HG03439 (cell line): Measurements from ENCODE around the gene ABCB11.
"Not testable (repeated sequence)": the region's sequence is repeated elsewhere in the genome, so short reads cannot be mapped to it uniquely, and the experiment has no call there.

Experiments used
- ATAC-seq: cut with Tn5 transposase; IDR thresholded peaks from one replicate; pipeline ENCODE4 v1.9.1; 2021; ENCODE audit warnings: mild to moderate bottlenecking, moderate library complexity; ENCODE audit not compliant: unreplicated experiment

Gene ABCB11

DNA sequence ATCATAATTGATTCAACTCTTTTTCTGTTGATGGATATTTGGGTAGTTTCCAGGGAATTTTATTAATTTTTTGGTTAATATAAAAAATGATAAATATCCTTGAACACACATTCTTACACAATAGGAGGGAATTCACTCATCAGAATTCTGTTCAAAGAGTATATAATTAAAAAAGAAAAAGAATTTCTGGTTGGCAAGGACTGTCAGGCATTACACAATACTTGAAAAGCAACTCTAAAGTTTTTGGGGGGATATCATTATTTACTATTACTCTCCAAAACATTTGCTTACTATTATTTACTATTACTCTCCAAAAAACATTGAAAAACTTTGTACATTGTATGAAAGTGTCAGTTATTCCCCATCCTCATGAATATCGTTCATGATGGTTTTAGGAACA is 92.1 kb downstream of the ABCB11 start:
- ATAC-seq, result no peak

DNA sequence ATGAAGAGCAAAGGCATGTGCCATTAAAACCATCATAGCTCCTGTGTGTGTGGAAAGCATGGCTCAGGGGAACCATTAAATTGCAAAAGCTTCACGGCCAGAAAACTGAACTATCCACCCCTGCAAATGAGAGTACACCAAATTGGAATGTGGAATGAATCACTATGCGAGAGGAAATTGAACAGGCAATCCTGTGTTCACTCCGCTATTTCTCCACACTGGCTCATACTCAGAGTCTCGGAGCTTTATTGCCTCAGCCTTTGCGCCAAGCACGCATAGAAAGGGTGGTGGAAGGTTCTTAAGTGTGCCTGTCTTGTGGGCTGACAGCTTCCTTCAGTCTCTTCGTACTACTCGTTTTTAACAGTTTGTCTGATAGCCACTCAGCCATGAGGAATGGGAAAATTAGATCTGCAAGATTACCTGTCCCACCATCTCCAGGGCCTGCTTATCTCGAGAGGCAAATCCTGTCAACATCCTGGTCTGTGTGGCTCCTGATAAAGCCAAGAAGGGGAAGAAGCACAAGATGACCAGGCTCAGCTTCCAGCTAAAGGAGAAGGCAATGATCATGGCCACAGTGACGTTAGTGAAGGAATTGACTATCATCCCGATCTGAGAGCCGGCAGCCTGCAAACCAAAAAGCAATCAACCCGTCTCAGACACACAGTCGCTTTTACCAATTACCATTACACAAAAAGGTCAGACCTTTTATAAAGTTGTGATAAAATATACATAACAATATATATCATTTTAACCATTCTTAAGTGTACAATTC is 95.1 kb downstream of the ABCB11 start:
- ATAC-seq, result no peak

DNA sequence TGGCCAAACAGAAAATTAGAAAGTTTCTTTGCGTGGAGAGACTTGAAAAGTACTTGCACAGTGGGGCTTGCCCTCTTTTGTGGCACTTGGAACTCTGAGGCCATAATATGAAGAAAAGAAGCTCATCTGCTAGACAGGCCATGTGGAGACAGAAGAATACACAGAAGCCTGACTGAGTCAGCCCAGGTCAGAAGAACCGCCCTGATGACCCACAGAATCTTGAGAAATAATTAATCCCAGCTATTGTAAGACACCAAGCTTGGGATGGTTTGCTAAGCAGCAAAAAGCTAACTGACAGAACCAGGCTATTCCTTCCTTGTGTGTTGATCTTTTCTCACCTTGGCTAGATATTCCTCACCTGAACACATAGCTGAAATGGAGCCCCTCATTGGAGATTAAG is 96.3 kb downstream of the ABCB11 start:
- no peak for ATAC-seq

DNA sequence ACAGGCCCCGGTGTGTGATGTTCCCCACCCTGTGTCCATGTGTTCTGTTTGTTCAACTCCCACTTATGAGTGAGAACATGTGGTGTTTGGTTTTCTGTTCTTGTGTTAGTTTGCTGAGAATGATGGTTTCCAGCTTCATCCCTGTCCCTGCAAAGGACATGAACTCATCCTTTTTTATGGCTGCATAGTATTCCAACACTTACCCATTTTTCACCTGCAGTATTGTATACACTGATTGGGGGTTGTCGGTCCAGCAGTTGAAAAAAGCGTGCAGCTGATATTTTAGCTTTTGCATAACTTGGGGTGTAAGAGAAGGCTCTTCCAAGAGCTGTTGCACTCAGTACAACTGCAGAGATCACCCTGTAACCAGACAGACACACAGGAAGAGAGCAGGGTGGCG is 99.0 kb downstream of the ABCB11 start:
- ATAC-seq, result not testable (repeated sequence)

DNA sequence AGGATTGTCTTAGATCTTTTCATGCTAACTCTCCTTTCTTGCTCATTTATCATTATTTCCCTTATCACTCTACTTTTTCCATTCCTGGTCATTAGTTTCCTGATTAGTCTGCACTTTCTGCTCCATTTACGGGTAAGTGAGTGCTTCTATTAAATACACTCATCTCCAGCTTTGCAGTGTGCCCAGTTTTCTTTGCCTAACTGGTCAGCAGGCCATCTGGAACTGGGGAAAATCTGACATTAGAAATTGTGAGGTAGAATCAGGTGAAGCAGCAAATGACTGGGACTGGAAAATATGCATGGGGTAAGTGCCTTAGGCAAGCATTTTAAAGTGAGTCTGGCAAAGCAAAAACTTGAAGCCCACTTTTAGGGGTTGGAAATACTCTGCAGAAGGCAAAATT is 100.9 kb downstream of the ABCB11 start:
- no peak for ATAC-seq

DNA sequence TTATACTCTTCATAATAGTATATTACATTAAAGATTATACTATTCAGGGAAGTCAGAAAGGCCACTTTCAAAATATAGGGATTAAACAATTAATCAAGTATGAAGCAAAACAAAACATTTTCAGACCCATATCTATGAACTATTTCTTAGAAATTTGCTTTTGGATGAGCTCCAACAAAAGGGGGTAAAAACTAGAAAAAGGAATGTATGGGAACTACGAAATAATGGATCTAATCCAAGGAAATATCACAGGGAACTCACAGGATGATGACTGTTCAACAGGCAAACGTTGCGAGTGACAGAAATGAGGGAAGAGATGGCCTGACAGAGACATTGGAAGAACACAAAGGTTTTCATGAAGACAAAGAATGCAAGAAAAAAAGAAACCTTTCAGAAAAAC is 102.1 kb downstream of the ABCB11 start:
- no peak for ATAC-seq

DNA sequence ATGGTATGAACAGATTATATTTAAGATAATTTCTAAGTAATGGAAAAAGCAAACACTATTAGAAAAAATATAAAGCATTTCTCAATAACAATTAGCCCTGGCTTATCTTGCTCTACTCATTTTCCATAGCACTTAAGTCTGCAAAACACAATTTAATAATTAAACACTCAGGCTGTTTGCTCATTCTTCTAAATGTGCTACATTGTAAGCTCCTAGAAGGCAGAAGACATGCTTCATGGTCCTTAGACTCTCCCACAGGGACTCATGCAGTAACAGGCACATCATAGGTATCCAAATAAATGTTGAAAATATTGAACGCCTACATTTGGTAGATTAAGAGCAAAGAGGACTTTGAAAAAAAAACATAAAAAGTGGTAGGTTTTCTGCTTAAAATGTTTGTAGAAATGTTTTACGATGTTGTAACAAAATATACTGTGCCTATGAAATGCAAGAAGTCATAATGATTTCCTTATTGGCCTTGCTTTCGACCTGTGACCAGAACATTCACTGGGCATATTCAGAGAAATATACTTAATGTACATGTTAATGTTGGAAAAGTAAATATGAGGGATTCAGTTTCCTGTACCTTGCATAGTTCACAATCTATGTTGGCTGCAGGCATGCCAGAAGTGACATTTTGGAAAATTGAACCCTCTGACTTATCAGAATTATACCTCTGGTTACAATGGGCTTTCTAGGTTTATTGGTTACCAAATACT is 102.9 kb downstream of the ABCB11 start:
- ATAC-seq, result no peak

DNA sequence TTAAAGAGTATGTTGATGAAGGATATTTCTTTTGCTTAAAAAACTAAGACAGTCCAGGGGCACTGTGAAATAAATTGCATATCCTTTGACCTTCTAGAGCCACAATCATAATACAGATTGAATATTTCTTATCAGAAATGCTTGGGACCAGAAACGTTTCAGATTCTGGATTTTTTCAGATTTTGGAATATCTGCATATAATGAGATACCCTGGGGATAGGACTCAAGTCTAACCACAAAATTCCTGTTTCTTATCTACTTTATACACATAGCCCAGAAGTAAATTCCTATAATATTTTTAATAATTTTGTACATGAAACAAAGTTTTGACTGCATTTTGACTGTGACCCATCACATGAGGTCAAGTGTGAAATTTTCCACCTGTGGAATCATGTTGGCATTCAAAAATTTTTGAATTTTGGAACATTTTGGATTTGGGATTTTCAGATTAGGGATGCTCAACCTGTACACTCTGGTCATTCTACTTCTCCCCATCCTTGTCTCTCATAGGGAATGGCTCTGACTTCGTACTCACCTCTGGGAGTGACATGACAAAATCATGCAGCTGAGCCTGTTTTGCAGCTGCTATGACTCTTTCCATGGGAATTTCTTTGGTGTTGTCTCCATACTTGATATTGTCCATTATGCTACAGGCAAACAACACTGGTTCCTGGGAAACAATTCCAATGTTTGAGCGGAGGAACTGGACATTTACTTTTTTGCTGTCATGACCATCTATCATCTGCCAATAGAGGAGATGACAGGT is 104.3 kb downstream of the ABCB11 start:
- ATAC-seq, result no peak

DNA sequence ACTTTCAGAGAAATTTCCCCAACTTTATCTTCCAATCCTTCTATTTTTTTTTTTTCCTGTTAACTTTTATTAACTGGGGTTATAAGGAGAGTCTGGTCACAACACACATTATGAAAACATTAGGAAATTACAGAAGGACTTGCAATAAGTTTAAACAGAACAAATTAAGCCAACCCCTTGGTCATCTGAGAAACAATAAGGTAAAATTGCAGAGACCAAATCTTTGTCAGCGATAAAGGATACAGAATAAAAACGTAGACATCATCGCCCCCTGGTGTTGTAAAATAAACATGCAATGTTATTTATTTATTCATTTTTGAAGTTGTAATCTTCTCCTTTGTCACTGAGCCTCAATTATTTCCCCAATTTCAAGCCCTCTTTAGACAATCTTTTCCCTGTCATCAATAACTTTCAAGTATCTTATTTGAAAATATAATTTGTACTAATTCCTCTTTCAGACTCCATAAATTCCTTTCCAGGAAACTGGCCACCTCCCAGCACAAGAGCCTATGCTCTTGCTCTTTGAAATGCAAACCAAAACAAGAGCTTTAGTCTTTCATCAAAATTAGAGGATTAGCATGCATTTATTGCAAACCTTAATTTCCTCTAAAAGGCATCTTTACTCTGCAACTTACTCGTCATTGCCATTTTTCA is 110.5 kb downstream of the ABCB11 start:
- ATAC-seq, result no peak

DNA sequence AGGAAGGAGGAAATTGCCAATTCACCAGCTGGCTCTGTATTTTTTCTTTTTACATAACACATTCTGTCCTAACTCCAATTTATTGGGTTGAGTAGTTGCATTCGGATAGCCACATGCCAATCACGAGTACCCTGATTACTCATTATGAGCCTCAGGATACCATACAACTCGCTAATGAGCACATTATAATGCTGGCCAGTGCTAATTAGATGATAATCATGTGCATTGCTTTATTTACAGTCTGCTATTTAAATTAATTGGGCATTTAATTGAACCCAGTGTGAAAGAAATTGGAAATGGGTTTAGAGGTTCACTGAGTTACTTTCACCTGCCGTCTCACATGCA is 114.8 kb downstream of the ABCB11 start:
- no peak for ATAC-seq

DNA sequence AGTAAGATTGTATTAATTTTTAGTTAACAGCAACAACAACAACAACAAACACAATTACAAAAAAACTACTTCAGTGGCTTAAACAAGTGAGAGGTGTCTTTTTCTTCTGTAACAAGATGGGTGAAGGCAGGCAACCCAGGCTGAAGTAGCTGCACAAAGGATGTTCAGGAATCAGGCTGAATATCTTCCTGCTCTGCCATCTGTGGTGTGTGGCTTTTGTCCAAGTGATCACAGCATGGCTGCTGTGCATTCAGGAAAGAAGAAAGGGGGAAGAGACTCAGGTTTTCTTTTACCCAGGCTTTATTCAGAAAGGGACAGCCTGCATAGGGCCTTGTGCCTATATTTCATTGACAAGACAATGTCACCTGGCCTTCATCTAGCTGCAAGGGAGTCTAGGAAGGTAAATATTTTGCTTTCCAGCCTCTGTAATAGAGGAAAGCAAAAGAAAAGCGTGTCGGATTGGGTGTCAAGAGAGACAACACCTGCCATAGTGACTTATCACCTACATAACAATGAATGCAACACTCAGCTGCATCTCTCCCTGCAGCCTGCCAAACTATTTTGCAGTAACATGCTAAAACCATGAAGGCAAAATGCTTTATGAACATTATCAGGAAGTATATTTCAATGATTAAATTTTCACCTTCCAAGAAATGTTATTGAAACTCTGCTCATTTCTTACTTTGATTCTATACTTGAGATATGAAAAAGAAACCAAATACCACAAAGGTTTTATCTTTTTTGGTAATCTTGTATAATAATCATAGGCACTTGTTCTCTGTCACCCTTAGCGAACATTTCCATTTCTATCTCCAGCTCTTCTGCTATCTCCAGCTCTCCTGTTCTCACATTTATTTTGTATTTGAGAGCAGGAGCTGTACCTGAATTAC is 115.4 kb downstream of the ABCB11 start:
- no peak for ATAC-seq

DNA sequence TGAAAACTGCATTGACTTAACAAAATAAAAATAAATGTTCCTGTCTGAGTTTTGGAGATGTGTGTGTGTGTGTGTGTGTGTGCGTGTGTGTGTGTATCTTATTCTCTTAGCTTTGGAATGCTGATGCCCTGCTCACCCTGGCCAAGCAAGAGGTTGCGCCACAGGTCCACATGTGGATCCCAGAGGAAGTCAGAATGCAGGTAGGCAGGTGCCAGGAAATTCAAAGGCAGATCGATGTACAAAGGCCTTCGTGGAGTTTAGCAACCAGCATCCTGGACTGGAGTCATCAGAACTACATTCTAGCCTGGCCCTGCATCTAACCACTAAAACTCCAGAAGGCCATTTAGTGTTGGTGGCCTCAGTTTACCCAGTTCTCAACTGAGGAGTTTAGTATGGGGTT is 117.6 kb downstream of the ABCB11 start:
- no peak for ATAC-seq

DNA sequence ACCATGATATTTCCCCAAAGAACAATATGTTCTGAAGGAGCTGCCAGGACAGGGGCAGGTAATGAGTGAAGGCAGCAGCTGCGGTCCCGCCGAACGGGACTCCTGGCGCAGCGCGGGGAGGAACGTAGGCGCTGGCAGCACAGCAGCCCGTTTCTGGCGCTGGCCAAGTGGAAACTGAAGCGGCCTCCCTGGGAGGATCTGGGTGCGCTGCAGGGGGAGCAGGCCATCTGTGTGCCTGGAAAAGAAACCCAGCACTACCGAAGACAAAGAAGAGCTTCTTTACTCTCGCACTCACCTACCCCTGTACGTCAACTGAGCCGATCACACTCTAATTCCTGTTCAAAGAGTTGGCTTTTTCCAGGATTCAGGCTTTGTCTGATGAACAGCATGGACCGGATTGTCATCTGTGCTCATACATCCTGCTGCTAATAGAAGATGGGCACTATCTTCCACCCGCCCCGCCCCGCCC is 118.2 kb downstream of the ABCB11 start:
- ATAC-seq, result no peak

DNA sequence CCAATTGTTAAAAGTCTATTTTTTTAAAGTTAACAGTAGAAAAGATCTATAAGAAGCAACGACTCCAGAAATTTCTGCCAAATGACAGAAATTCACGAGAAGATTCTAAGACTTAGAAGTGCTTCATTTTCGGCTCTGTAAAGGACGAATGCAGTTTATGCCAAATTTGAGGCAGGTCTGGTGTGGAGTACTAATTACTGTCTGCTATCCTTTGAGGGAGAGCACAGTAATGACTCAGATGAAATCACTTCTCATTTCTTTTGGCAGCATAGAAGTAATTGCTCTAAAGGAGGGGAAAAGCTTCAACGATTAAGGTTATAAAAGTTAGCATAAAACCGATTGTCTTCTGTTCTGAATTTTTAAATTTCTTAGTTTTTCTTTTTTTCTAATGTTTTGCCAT is 118.7 kb downstream of the ABCB11 start:
- no peak for ATAC-seq

DNA sequence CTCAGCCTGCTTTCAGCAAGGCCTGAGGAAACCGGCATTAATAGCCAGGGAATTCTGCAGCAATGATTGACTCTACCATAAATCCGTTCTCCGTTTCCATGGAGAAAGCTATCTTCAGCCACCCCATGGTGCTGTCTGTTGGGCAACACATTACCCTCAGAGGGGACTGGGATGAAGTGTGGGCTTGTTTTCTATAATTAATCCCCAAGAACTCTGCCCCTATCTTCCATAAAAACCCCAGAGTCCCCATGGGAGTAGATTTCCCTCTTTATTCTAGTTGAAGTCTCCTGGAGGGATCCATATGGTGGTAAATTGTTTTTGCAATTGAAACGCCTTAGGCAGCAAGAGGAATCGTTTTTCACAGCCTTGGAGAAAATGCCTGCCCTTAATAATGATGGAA is 120.8 kb downstream of the ABCB11 start:
- no peak for ATAC-seq

DNA sequence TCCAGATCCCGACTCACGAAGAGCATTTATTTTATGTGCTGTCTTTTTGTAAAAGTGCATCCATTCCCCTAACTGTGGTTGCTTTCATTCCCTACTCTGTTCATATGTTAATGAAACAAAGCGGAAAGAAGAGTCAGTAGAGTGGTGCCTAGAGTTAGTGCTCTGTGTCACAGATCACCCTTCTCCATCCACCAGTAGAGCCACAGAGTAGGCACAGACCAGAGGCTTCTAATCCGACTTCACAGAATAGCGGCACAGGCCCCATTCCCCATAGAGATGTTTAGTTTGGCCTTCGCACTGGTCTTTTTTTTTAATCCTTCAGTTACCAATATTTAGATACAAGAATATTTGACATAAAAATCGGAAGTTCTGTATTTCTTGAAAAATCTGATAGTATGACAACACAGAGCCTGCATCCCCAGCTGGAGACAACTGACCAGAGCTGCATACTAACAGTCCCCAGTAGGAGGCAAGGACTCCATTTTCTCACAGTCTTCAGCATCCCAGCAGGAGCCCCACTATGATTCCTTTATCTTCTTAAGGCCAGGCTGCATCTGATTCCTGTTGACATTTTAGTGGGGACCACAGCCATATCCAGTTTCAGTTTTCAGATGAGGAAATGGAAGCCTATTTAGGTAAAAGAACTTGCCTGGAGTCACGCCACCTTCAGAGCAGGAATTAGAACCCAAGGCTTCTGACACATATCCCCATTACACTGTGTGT is 123.0 kb downstream of the ABCB11 start:
- ATAC-seq, result no peak

DNA sequence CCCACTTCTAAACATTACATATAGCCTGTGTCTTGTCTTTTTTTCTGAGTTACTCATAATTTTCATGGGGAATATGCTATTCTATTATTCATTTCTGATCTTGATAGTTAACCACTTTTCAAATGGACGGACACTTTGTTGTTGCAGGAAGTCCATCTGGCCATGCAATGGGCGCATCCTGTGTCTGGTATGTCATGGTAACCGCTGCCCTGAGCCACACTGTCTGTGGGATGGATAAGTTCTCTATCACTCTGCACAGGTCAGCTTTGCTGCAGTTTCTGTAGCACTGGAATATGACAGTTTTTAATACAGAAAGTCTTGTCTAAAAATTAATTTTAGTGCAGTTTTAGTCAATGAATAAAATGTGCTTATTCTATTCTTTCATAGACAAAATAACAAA is 126.8 kb downstream of the ABCB11 start:
- ATAC-seq, result no peak

DNA sequence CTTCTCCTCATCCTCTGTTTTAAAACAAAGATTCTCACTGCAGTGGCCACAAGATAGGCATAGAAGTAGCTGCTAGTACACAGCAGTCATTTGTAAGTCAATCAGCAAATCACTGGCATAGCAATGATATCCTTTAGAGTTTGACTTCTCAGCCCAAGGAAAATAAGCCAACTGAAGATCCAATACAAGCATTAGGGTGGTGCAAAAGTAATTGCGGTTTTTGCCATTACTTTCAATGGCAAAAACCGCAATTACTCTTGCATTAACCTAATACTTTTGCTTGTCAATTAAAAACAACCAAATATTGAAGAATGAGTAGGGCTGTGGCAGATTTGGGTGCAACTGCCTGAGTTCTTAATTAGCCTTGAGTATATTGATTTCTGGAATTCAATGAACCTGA is 127.2 kb downstream of the ABCB11 start:
- no peak for ATAC-seq

DNA sequence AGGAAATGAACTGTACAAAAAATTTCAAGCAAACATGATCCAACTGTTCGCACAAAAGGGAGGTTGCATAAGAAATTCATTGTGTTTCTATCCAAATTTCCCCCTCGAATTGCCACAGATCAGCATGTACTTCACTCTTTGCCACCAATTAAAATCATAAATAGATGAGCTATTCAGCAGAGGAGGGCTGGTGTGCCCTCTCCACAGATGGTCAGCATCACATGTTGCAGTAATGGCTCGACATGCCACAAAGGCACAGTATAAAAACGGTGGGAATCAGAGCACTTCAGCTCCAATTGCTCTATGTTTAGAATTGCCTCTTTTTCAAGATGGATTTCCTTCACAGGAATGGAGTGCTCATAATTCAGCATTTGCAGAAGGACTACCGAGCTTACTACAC is 130.1 kb downstream of the ABCB11 start, which contains the start of gene G6PC2:
Gene G6PC2 (plus strand): TSS at position 289 of the 400 bp plus-strand sequence. CDS start 41 bp downstream, at position 330.
- ATAC-seq, result no peak

DNA sequence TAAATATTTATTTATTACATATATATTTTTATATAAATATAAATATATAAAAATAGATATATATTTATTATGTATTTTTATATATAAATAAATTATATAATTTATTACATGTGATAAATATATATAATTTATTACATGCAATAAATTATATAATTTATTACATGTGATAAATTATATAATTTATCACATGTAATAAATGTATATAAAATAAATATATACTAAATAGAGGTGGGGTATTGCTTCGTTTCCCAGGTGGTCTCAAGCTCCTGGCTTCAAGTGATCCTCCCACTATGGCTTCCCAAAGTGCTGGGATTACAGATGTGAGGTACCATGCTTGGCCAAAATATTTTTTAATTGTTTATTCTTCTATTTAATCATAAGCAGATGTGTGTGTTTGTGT is 133.7 kb downstream of the ABCB11 start:
- ATAC-seq, result no peak
